GM15510 (cell line): ENCODE results near the gene TULP4.

Source experiments
- POLR2A ChIP-seq: IDR thresholded peaks from 3 replicates; pipeline ENCODE4 v1.6.1; 2011; ENCODE audit warnings: borderline replicate concordance; ENCODE audit not compliant: insufficient read length; ENCODE audit errors: extremely low read depth

TULP4 gene

DNA sequence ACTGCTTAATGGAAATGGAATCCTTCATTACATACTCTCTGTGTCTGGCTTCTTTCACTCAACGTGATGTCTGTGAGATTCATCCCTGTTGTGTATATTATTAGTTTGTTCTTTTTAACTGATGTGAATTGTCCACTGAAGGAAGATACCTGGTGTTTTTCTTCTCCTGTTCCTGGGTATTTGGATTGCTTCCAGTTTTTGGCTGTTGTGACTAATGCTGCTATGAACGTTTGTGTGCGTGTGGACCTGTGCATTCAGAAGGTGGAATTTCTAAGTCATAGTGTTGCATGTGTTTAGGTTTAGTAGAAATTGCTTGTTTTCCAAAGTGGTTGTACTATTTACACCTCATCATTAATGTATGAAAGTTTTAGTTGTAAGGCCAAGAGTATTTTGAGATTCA is 3.8 kb downstream of the TULP4 start:
- no peak for TF ChIP-seq POLR2A

DNA sequence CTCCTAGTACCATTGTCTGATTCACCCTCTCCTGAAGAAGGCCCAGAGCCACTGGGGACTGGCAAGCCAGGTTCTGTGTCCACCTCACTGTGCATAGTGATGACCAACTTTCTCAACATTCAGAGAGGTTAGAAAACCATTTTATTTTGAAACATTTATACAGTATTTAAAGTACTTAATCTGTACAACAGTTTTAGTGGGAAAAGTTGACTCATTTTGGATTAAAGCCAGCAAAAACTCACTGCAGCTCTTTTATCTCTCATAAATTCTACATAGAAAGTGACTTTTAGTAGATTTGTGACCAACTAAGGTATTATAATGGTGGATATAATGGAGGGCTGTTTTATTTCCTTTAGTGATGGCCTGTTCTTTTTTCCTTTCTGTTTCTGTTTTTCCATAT is 9.7 kb downstream of the TULP4 start:
- no peak for TF ChIP-seq POLR2A

DNA sequence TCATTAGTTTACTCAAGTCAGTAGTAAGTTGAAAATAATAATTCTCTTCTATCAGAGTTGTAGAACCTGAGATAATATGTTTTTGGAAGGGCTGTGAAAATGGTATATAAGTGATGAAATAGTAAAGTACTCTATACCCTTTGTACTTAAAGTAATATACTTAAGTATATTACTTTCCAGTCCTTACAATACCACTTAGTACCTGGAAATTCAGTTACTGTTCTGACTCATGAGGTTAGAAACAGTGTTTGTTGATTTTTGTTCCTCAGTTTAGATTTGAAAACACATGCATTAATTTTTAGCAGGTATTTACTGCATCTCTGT is 10.1 kb downstream of the TULP4 start:
- TF ChIP-seq POLR2A: no peak

DNA sequence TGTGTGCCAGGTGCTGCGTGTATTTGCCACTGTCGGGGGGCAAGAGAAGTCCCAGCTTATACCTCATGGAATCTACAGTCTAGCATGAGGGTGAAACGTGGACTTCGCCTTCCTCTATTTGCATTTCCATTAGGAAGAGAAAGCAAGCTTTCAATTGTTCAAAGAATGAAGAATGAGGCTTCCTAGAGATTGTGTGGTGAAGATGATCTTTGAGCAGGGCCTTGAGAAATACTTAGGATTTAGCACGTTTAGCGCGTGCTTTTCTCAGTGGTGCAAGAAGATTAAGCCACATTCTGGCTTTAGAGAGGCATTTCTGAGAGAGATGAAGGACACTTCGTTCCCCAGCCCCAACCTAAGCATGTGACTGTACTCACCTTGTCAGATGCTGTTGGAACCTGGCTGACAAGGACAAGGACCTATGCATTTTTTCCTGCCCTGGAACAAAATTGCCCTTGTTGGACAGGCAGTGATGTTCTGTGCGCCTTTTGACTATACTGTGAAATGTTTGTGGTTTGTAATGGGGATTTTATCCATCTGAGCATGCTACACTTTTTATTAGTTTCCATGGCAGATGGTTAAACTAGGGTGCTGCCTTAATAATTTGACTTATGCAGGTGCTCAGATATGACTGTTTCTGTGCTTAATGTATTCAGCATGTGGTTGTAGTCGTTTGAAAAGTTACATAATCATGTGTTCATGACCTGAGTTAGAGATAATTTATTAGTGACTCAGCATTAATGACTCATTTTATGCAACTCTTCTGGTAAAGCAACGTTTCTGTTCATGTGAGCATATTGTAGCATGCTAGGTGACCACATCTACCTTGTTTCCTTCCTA is 10.7 kb downstream of the TULP4 start:
- no peak for TF ChIP-seq POLR2A

DNA sequence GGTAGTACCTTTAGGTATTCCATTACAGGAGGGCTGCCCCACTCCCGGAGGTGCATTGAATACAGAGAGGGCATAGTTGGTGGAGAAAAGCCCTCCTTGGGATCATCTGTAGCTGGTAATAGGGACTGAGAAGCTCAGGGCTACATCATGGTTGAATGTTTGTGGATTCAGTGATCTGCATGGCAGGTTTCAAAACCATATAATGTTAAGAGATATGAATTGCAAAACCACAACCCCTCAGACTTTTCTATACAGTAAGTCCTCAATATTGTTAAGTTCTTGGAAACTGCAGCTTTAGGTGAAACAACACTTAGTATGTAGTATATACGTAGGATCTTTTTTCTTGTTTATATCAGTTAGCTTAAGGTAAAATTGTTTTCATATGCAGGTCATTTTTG is 11.3 kb downstream of the TULP4 start:
- TF ChIP-seq POLR2A: no peak

DNA sequence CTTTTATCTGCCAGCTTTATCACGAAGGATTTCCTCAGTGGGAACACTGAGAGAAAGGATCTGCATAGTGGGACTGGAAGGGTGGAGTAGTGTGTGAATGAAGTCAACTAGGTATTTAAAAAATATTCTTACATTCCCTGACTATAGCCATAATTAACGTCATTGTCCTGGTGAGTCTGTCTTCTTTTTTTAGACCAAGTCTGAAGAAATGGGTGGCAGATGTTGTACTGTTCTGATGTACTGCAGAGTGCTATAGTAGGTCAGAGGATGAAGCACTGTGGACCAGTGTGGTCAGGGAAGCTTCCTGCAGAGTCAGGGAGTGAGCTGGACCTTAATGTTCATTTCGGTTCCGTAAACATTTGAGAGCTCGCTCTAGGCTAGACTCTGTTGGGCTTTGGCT is 11.9 kb downstream of the TULP4 start:
- no peak for TF ChIP-seq POLR2A

DNA sequence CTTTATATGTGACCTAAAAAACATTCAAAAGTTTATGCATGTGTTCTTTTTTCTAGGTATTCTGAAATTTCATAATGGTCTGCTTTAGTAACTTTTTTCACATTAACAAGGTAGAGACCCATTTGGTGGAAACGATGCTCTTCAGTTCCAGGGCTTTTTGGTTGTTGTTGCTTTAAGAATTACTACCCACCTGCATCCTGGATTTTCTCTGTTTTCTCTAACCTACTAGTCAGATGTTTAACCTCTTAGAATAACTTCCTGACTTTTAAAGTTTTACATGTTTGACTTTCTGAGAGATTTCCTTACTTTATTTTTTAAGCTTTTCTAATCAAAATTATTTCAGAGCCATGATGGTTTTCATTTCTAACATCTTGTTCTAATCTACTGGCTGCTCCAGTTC is 14.9 kb downstream of the TULP4 start:
- no peak for TF ChIP-seq POLR2A

DNA sequence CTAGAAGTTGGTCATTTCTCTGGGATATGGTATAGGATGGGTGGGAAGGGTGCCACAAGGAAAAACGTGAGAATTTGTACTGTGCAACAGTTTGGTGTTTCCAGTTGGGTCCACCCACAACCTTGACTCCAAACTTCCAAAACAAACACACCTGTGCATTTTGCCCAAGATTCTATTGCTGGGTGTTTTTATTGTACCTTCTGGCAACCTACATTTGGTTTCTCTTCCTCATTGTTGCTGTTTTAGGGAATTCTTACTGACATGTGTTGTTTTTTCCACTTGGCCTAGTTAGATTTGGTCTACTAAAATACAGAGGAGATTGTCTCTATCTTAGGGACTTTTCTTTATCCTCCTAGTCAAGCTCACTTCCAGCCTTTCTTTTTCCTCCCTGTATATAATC is 16.7 kb downstream of the TULP4 start:
- no peak for TF ChIP-seq POLR2A

DNA sequence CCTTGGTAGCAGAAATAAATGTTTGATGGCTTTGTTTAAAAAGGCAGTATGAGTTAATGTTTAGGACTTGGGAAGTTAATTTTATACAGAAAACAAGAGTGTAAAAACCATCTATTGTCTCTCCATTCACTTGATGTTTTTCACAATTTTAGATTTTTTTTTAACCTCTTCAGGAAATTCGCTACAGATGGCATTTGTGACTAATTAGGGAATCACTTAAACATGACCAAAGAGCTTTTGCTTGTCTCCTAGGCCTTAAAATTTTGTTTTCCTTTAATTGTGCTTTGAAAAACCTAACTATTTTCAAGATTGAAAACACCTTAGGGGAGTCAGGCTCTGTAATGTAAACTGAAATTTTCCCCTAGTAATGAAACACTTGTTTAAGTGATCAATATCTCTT is 17.3 kb downstream of the TULP4 start:
- no peak for TF ChIP-seq POLR2A

DNA sequence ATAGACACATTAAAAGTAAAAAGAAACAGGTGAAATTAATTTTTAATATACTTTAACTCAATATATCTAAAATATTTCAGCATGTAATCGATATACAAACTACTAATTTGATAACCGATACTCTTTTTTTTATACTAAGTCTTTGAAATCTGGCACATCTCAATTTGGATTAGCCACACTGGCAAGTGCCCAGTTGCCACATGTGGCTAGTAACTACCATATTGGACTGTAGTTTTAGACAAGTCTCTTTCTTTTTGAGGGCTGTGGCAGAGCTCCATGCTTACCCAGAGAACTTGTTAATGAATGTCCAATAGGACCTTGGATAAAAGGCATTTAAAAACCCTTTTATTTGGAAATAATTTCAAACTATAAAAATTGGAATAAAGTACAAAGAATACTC is 17.8 kb downstream of the TULP4 start:
- TF ChIP-seq POLR2A: no peak

DNA sequence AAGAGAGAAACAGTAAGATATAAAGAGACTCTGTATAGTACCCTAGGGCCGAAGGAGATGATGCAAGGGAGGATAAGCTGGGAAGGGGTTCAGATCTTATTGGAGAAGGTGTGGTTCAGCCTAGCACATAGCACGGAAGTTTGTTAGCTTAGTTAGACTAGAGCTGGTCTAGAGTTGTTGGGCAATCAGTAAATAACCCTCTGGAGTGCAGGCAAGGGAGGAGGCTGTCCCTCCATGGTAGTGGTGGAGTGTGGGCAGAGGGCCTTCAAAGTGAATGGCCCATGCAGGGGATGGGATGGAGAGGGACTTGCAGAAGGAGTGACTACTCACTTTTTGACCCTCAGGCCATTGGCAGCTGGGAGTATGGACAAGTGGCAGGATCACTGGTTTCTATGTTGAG is 20.0 kb downstream of the TULP4 start:
- TF ChIP-seq POLR2A: no peak

DNA sequence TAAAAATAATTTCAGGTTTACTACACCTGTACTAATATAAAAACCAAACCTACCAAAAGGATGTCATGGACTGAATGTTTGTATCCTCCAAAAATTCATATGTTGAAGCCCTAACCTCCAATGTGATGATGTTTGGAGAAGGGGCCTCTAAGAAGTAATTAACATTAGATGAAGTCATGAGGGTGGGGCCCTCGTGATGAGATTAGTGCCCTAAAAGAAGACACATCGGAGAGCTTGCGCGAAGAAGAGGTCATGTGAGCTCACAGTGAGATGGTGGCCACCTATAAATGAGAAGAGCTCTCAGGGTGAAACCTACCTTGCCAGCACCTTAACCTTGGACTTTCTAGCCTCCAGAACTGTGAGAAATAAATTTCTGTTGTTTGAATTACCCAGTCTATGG is 20.8 kb downstream of the TULP4 start:
- no peak for TF ChIP-seq POLR2A

DNA sequence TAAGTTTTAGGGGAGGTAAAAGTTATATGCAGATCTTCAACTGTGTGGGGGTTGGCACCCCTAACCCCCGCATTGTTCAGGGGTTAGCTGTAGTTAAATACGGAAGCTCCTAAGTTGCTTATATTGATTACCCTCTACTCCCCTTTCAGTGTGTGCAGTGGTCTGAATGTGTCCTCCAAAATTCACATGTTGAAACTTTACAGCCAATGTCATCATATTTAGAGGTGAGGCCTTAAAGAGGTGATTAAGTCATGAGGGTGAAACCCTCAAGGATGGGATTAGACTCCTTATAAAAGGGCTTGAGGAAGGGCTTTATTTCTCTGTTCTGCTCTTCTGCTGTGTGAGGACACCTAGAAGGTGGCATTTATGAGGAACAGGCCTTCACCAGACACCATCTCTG is 22.3 kb downstream of the TULP4 start:
- no peak for TF ChIP-seq POLR2A

DNA sequence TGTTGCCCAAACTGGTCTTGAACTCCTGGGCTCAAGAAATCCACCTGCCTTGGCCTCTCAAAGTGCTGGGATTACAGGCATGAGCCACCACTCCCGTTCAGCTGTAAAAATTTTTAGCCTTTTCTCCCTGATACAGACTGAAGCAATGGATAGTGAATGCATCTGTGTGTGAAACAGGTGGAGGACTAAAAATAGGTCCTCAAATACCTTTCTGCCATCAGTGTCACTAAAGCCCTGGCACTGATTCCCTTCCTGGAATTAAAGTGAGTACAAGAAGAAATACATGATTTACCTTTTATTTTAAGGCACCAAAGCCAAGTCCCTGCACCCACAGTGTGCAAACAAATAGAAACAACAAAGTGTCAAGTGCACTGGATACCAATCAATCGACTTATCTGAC is 25.1 kb downstream of the TULP4 start:
- no peak for TF ChIP-seq POLR2A

DNA sequence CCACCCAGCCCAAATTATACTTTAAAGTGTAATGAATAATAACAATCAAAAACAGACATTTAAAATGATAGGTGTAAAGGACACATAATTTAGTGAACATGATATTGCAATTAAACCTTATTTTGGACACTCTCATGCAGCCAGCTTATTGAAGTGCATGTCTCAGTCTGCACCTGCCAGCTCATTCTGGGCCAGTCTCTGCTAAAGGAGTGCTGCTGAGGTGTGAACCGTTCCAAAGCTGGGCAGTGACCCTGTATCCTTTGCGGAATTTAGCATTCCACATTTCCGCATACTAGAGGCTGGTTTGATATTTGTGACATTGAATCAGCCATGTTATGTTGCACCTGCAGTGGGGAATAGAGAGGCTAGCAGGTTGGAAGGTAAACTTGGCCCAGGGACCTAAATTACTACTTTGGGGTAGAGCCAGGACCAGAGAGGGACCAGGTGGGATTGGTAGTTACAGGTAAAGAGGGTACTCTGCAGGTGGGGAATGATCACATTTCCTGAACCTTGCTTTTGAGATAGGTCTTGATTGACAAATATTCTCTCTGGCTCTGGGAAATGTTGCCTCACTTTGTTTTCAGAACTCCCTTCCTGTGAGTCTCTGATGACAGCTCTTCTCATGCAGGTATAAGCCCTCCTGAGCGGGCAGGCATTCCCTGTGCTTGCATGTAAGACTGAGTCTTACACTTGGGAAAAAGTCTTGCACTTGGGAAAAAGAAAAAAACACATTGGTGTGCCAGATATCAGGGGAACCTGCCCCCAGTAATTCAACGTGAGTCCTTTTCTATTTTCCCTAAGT is 26.2 kb downstream of the TULP4 start:
- TF ChIP-seq POLR2A: no peak

DNA sequence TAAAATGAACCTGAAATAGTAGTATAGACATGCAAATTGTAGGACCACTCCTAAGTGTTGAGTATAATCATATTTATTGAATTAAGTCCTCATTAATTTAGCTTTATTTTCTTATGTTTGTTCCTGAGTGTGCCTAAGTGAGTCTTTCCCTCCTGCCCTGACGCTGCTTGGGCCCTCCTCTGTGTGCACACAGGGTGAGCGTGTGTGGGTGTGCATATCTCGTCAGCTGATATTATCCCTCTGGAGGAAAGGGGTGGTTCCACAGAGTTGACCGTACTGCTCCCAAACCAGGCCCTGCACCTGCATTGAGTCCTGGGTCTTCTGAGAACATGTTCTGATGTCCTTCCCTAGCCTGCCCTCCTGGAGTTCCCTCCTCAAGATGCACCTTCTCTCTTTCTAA is 28.0 kb downstream of the TULP4 start:
- TF ChIP-seq POLR2A: no peak
